Suppressor macrophage (primary cell): ENCODE results near the gene FAM193B.
A peak's percentile ranks its signal among the peaks of the same experiment; 100 is the strongest.

Source experiments
- DNase-seq, 4 experiments: peaks; one replicate each; pipeline ENCODE4 v3.0.0-alpha.2; 2020 to 2022

The FAM193B gene

GRCh38 chr5:177500685-177501522 is 53.5 kb downstream of the FAM193B start:
- peak; percentile 85 to 96 (median 92) for DNase-seq

- no peak for DNase-seq
These were observed 54.5 kb downstream of the FAM193B start for GRCh38 chr5:177499842-177500241.

GRCh38 chr5:177498013-177498787 is 56.2 kb downstream of the FAM193B start:
- peak in 2 of 4 experiments; percentile 26 to 54 for DNase-seq

GRCh38 chr5:177497292-177498012 is 56.9 kb downstream of the FAM193B start, which contains the start of gene PDLIM7:
Gene PDLIM7 (minus strand): TSS chr5:177497604. CDS start chr5:177496512, 1,092 bp downstream.
- DNase-seq, result peak; percentile 98 to 99 (median 98)

- DNase-seq, result peak; percentile 48 to 70 (median 65)
These were observed 57.6 kb downstream of the FAM193B start for GRCh38 chr5:177496727-177497291.

GRCh38 chr5:177496070-177496726 is 58.2 kb downstream of the FAM193B start:
- no peak for DNase-seq

GRCh38 chr5:177495243-177496060 is 58.9 kb downstream of the FAM193B start:
- peak; percentile 28 to 62 (median 48) for DNase-seq

GRCh38 chr5:177494346-177495195 is 59.8 kb downstream of the FAM193B start:
- DNase-seq, result peak; percentile 68 to 88 (median 84)

GRCh38 chr5:177493795-177494345 is 60.5 kb downstream of the FAM193B start:
- peak in 2 of 4 experiments; percentile 21 to 33 for DNase-seq

- DNase-seq, result no peak
These were observed 61.5 kb downstream of the FAM193B start for GRCh38 chr5:177492841-177493240.

GRCh38 chr5:177491983-177492746 is 62.2 kb downstream of the FAM193B start:
- no peak for DNase-seq

GRCh38 chr5:177491429-177491945 is 62.9 kb downstream of the FAM193B start:
- peak in 1 of 4 experiments; percentile 49 for DNase-seq

- DNase-seq, result no peak
These were observed 63.4 kb downstream of the FAM193B start for GRCh38 chr5:177490992-177491391.

- peak in 1 of 4 experiments; percentile 44 for DNase-seq
These were observed 63.9 kb downstream of the FAM193B start for GRCh38 chr5:177490311-177490991.

GRCh38 chr5:177489119-177489716 is 65.1 kb downstream of the FAM193B start:
- no peak for DNase-seq

GRCh38 chr5:177487975-177488374 is 66.4 kb downstream of the FAM193B start:
- no peak for DNase-seq

GRCh38 chr5:177487144-177487543 is 67.2 kb downstream of the FAM193B start:
- no peak for DNase-seq
